ENCODE data around the gene LRRC30.

DNA sequence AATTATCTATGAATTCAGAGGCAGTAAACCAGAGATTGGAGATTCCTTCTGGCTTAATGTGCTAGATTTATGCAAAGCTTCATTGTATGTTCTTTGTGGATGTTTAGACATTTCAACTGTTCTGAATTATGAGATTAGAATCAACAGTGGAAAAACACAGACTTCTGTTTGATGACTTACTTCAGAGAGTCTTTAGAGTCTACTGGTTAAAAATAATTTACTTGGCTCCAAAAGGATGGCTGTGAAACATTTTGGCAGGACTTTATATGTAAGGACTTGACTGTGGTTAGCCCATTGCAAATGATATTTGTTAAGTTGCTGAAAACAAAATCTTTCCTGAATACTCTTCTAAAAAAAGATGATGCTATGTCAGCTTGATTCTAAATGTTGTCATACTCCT lies 25.5 kb upstream of the LRRC30 start:
- TF ChIP-seq, protein P1, sequence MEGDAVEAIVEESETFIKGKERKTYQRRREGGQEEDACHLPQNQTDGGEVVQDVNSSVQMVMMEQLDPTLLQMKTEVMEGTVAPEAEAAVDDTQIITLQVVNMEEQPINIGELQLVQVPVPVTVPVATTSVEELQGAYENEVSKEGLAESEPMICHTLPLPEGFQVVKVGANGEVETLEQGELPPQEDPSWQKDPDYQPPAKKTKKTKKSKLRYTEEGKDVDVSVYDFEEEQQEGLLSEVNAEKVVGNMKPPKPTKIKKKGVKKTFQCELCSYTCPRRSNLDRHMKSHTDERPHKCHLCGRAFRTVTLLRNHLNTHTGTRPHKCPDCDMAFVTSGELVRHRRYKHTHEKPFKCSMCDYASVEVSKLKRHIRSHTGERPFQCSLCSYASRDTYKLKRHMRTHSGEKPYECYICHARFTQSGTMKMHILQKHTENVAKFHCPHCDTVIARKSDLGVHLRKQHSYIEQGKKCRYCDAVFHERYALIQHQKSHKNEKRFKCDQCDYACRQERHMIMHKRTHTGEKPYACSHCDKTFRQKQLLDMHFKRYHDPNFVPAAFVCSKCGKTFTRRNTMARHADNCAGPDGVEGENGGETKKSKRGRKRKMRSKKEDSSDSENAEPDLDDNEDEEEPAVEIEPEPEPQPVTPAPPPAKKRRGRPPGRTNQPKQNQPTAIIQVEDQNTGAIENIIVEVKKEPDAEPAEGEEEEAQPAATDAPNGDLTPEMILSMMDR (IDR thresholded peaks at IDR 0.05): no peak
- TF ChIP-seq POLR2A (IDR thresholded peaks at IDR 0.05) (no peak), POLR2AphosphoS5 (IDR thresholded peaks at IDR 0.05) (no peak), EP300 (IDR thresholded peaks at IDR 0.05) (no peak)

Measured in suprapubic skin (tissue), 4 donors.